Vagina (tissue), 2 donors: ENCODE results near the gene COL23A1. TPM values are rescaled to one million over a fixed set of nuclear protein-coding genes. Genes with fewer than 3 reads are reported as not detected.
"Not testable (repeated sequence)": the region's sequence is repeated elsewhere in the genome, so short reads cannot be mapped to it uniquely, and the experiment has no call there.

ENCODE experiments used
- DNase-seq, 2 donors: peaks; one replicate each; pipeline ENCODE4 v3.0.0-alpha.2; 2017; ENCODE audit errors: extremely low spot score in 2 of 2
- H3K27ac ChIP-seq: fragments of 200-600 bp; sonication (generic); one replicate; pipeline ENCODE4 v1.5.1; 2019
- H3K27me3 ChIP-seq: fragments of 200-600 bp; sonication (generic); one replicate; pipeline ENCODE4 v1.5.1; 2019
- H3K36me3 ChIP-seq, 2 donors: fragments of 200-600 bp; sonication (generic); one replicate each; pipeline ENCODE4 v1.5.1; 2017 to 2019
- H3K4me1 ChIP-seq: fragments of 200-600 bp; sonication (generic); one replicate; pipeline ENCODE4 v1.5.1; 2019
- H3K4me3 ChIP-seq, 2 donors: fragments of 200-600 bp; sonication (generic); 1 replicate in 1 of 2; 2 replicates in 1 of 2; pipeline ENCODE4 v1.5.1; 2016 to 2019
- H3K9me3 ChIP-seq: fragments of 200-600 bp; sonication (generic); one replicate; pipeline ENCODE4 v1.5.1; 2019
- CTCF ChIP-seq, 3 experiments: fragments of 450-650 bp in 2 of 3; fragments of 200-600 bp in 1 of 3; sonication (generic) in 1 of 3; IDR thresholded peaks; one replicate each; pipeline ENCODE4 v1.5.1; 2017 to 2019; ENCODE audit warnings: antibody characterized with exemption in 3 of 3, mild to moderate bottlenecking in 2 of 3, moderate library complexity in 2 of 3
- POLR2A ChIP-seq, 2 donors: fragments of 450-650 bp; IDR thresholded peaks; one replicate each; pipeline ENCODE4 v1.6.1; 2017; ENCODE audit warnings: antibody characterized with exemption in 2 of 2, mild to moderate bottlenecking in 2 of 2, moderate library complexity in 2 of 2
- POLR2AphosphoS5 ChIP-seq, 2 donors: sonication (generic); formaldehyde crosslinking; IDR thresholded peaks; one replicate each; pipeline ENCODE4 v1.9.0; 2017; ENCODE audit warnings: antibody characterized with exemption in 2 of 2, mild to moderate bottlenecking in 2 of 2, low read depth in 1 of 2; ENCODE audit not compliant: insufficient read depth in 1 of 2
- intact Hi-C: fragments of 100-400 bp; cut with DNase I; formaldehyde crosslinking; loops from one replicate; pipeline ENCODE4 v1.15.1; 2023
- total RNA-seq: library from RNA; depleted of rRNA; stranded (reverse); fragments of >200 nt; gene quantifications from one replicate; pipeline ENCODE4 v1.2.3, GENCODE V29; 2016

COL23A1 gene
- total RNA-seq, 1 donor from 2014 or later, result 3.7 TPM

GRCh38 chr5:178259623-178260536, 330.3 kb downstream of the COL23A1 start:
- no peak for DNase-seq
- no peak for TF ChIP-seq CTCF (IDR thresholded peaks at IDR 0.05)
- TF ChIP-seq POLR2AphosphoS5 (IDR thresholded peaks at IDR 0.05; ENCODE audit: insufficient read depth in 1 of 2, low read depth in 1 of 2), result no peak
- no peak for TF ChIP-seq POLR2A (IDR thresholded peaks at IDR 0.05)
- Histone ChIP-seq H3K27me3 (no peaks in the 10 kb centered on the region), H3K36me3 (no peaks in the 10 kb centered on the region), H3K4me1 (no peaks in the 10 kb centered on the region), H3K4me3 (no peak overlapping the region), H3K27ac (no peak overlapping the region), H3K9me3 (no peaks in the 10 kb centered on the region)
- intact Hi-C loops, result no loop called here

- no peak overlapping the region for H3K27ac ChIP-seq
- intact Hi-C loops, result no loop called here
- no peaks in the 10 kb centered on the region for H3K4me1 ChIP-seq
- no peaks in the 10 kb centered on the region for H3K36me3 ChIP-seq
- no peaks in the 10 kb centered on the region for H3K27me3 ChIP-seq
- H3K4me3 ChIP-seq, result no peak overlapping the region
- no peak for DNase-seq
- no peaks in the 10 kb centered on the region for H3K9me3 ChIP-seq
- no peak for TF ChIP-seq POLR2AphosphoS5 (IDR thresholded peaks at IDR 0.05; ENCODE audit: insufficient read depth in 1 of 2, low read depth in 1 of 2)
- no peak for TF ChIP-seq POLR2A (IDR thresholded peaks at IDR 0.05)
- TF ChIP-seq CTCF (IDR thresholded peaks at IDR 0.05), result no peak
Measured at GRCh38 chr5:178257650-178258049, 332.5 kb downstream of the COL23A1 start.

DNA sequence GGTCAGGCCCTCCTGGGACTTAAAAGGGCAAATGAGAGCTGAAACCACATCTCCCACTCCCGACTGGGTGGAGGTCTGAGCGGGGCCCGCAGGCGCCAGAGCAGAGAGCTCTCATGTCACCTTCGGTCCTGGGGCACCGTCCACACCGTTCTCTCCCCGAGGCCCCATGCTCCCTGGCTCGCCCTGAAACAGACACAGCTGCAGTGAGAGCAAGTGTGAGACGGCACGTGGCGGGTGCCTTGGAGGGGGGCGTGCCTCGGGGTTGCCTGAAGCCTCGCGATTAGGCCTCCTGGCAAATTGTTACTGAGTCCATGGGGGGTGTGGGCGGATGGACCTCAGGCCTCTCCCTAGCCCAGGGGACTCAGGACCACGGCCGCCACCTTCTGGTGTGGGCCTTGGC, 333.4 kb downstream of the COL23A1 start:
- intact Hi-C loops, result no loop called here
- Histone ChIP-seq H3K9me3 (no peaks in the 10 kb centered on the region), H3K4me1 (no peaks in the 10 kb centered on the region), H3K4me3 (no peak overlapping the region), H3K36me3 (no peaks in the 10 kb centered on the region), H3K27me3 (no peaks in the 10 kb centered on the region), H3K27ac (no peak overlapping the region)
- TF ChIP-seq POLR2AphosphoS5 (IDR thresholded peaks at IDR 0.05; ENCODE audit: insufficient read depth in 1 of 2, low read depth in 1 of 2) (no peak), CTCF (IDR thresholded peaks at IDR 0.05) (no peak)
- DNase-seq, result no peak

- H3K36me3 ChIP-seq, H3K4me1 ChIP-seq, DNase-seq, H3K27me3 ChIP-seq, H3K27ac ChIP-seq, intact Hi-C loops, H3K4me3 ChIP-seq, H3K9me3 ChIP-seq: not testable (repeated sequence)
Measured at GRCh38 chr5:178253632-178254031, 336.6 kb downstream of the COL23A1 start.

- no peaks in the 10 kb centered on the region for H3K9me3 ChIP-seq
- H3K27me3 ChIP-seq, result no peaks in the 10 kb centered on the region
- no peak overlapping the region for H3K27ac ChIP-seq
- no peaks in the 10 kb centered on the region for H3K36me3 ChIP-seq
- intact Hi-C loops, result no loop called here
- no peaks in the 10 kb centered on the region for H3K4me1 ChIP-seq
- no peak for DNase-seq
- TF ChIP-seq CTCF (IDR thresholded peaks at IDR 0.05) (no peak), POLR2A (IDR thresholded peaks at IDR 0.05) (no peak), POLR2AphosphoS5 (IDR thresholded peaks at IDR 0.05; ENCODE audit: insufficient read depth in 1 of 2, low read depth in 1 of 2) (no peak)
- no peak overlapping the region for H3K4me3 ChIP-seq
Measured at GRCh38 chr5:178252258-178252657, 337.9 kb downstream of the COL23A1 start.
